Measurements from ENCODE around the gene DISP3.

DNA sequence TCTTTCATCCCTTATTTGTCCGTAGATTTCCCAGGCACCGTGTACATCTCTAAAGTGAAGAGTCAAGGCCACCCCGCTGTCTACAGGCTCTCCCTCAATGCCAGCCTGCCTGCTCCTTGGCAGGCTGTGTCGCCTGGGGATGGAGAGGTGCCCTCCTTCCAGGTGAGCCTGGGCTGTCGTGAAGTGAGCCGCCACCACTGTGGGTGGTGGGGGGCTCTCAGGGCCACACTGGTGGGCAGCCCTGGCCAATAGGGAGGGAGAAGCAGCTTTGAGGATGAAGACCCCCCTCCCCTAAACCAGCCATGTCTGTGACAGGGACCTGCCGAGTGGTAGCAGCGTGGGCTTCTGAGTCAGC lies 46.2 kb downstream of the DISP3 start:
- TF ChIP-seq, protein P1, sequence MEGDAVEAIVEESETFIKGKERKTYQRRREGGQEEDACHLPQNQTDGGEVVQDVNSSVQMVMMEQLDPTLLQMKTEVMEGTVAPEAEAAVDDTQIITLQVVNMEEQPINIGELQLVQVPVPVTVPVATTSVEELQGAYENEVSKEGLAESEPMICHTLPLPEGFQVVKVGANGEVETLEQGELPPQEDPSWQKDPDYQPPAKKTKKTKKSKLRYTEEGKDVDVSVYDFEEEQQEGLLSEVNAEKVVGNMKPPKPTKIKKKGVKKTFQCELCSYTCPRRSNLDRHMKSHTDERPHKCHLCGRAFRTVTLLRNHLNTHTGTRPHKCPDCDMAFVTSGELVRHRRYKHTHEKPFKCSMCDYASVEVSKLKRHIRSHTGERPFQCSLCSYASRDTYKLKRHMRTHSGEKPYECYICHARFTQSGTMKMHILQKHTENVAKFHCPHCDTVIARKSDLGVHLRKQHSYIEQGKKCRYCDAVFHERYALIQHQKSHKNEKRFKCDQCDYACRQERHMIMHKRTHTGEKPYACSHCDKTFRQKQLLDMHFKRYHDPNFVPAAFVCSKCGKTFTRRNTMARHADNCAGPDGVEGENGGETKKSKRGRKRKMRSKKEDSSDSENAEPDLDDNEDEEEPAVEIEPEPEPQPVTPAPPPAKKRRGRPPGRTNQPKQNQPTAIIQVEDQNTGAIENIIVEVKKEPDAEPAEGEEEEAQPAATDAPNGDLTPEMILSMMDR (IDR thresholded peaks at IDR 0.05 in 8 of 11, conservative IDR thresholded peaks at IDR 0.05 in 3 of 11) = no peak
- TF ChIP-seq POLR2AphosphoS5 (IDR thresholded peaks at IDR 0.05) (no peak), POLR2A (IDR thresholded peaks at IDR 0.05) (no peak)

All from spleen (tissue), 7 donors.